ENCODE results near the gene RPRD1B. TPM values are rescaled to one million over a fixed set of nuclear protein-coding genes. Genes with fewer than 3 reads are reported as not detected.

RPRD1B gene
- total and polyA plus RNA-seq, 2 of the 13 experiments (the other 11 are each of a cell fraction or from before 2014, with no cell fraction given) = 31.1 to 41.5 TPM

GRCh38 chr20:38093641-38094077 is 60.1 kb downstream of the RPRD1B start (continued):
- 0 out of 2 replicates have a peak, but pooled peaks have one; percentile 44 for TF ChIP-seq ZNF142 (CRISPR knock-in tag; IDR thresholded peaks at IDR 0.05)
- 0 out of 2 replicates have a peak, but pooled peaks have one; percentile 43 for TF ChIP-seq SNAPC2 (CRISPR knock-in tag; IDR thresholded peaks at IDR 0.05)
- no peak for TF ChIP-seq SMC3 (IDR thresholded peaks at IDR 0.05; ENCODE audit: low read length)
- no peak for TF ChIP-seq RFX1 (IDR thresholded peaks at IDR 0.05)
- peak; percentile 94 for TF ChIP-seq AHDC1 (CRISPR knock-in tag; IDR thresholded peaks at IDR 0.05; ENCODE audit: borderline replicate concordance)
- peak; percentile 76 for TF ChIP-seq RARA (CRISPR knock-in tag; IDR thresholded peaks at IDR 0.05)
- TF ChIP-seq HDAC1 (CRISPR knock-in tag; IDR thresholded peaks at IDR 0.05) = peak; percentile 76
- TF ChIP-seq HDAC2 (CRISPR knock-in tag; IDR thresholded peaks at IDR 0.05) = peak; percentile 83
- no peak for TF ChIP-seq JUNB (CRISPR knock-in tag; IDR thresholded peaks at IDR 0.05; ENCODE audit: borderline replicate concordance)
- TF ChIP-seq HNF4G (IDR thresholded peaks at IDR 0.05; ENCODE audit: borderline replicate concordance, low read depth, low read length) = peak; percentile 91
- TF ChIP-seq HNF4G (CRISPR knock-in tag; IDR thresholded peaks at IDR 0.05; ENCODE audit: borderline replicate concordance, low read depth) = peak; percentile 83
- TF ChIP-seq ETV5 (CRISPR knock-in tag; IDR thresholded peaks at IDR 0.05; ENCODE audit: borderline replicate concordance) = peak; percentile 68; the same call in 1 of the 2 replicates
- no peak for TF ChIP-seq TEF (CRISPR knock-in tag; IDR thresholded peaks at IDR 0.05)
- 0 out of 2 replicates have a peak, but pooled peaks have one; percentile 44 for TF ChIP-seq ZKSCAN8 (CRISPR knock-in tag; IDR thresholded peaks at IDR 0.05; ENCODE audit: borderline replicate concordance)
- no peak for TF ChIP-seq ZNF34 (CRISPR knock-in tag; IDR thresholded peaks at IDR 0.05; ENCODE audit: borderline replicate concordance)
